ENCODE measurements around the gene LRP8.

DNA sequence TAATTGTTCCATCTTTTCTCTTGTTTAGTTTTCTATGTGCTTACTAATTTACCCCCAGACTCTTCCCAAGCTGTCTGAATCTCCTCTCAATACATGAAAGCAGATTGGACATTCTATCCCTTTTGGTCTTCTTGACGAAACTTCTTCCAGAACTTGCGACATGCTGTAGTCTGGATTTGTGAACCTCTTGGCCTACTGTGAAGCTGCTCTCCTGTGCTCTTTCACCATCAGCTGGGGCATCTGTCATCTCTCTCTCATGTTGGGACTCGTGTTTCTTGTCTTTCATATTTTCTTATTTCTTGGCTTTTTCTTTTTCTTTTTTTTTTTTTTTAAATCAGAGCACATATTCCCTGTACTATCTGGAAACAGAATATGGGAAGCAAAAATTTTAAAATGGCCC is 124.4 kb downstream of the LRP8 start:
- TF ChIP-seq CTCF (IDR thresholded peaks at IDR 0.05; ENCODE audit: insufficient read depth, low read depth, low read length) (no peak), EZH2 (IDR thresholded peaks at IDR 0.05; ENCODE audit: insufficient read depth, low read length) (no peak)

Measured in astrocyte (in vitro differentiated cells and primary cell).